HT1080 (cell line): Measurements from ENCODE around the gene KCNAB1. TPM values are rescaled to one million over a fixed set of nuclear protein-coding genes. Genes with fewer than 3 reads are reported as not detected.

Experiments used
- DNase-seq: peaks from one replicate; pipeline ENCODE4 v3.0.0-alpha.2; 2015; ENCODE audit warnings: low read depth
- total RNA-seq: library from RNA; depleted of rRNA; stranded (reverse); fragments of >200 nt; shearing (Covaris generic); gene quantifications from 2 replicates; pipeline ENCODE4 v1.2.3, GENCODE V29; 2014

KCNAB1 gene
- total RNA-seq, 1 experiment from 2014 or later: 1.9 TPM

DNA sequence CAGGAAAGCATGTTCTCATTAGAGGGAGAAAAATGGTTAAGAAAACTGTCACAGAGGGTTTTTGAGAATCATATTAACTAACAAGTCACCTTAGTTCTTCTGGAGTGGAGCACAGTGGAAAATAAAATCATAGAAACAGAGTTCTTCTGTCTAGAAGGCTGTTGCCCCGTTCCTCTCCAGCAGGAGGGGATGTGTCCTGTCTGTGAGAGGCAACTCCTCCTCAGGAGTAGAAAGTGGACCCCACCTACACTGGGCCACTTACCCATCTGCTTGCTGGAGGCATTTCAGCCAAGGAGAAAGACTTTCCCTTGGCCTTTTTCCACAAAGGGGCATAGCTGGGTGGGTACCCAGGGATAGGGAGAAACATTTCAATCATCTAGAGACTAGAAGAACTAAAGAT is 327.9 kb downstream of the KCNAB1 start:
- DNase-seq: peak; percentile 44

DNA sequence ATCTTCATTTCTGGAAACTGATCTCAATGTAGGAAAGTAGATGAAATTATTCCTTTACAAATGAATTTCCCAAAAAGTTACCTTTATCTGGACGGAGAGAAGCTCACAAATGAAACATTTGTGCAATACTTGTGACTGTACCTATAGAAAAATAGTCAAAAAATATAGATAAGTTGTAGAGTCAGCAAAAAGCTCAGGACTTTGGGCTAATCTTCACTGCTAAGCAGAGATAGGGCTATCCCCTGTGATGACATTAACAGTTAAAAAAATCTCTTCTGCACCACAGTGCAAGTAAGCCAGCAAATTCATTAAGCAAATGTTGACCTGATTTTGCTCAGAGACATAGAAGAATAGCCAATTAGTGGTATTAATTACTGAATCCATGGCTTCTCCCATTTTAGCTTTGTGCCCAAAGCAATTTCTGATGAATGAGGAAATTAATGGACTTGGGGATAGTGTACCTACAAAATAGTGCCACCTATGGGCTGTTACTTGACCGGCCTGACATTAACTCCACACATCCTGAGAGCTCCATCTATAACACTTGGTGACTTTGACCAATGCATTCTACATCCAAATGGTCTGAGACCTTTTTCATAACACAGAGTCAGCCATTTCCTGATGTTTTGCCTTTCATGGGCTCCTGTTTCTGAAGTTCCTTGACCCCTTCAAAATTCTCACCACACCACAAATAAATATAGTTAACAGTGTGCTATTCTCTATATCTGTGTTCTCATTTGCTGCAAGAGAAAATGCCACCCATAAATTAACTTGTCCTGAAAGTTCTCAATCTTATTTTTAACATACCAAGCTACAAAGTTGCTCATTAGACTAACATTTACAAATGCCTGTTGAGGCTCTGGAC is 329.6 kb downstream of the KCNAB1 start:
- DNase-seq: peak; percentile 61

DNA sequence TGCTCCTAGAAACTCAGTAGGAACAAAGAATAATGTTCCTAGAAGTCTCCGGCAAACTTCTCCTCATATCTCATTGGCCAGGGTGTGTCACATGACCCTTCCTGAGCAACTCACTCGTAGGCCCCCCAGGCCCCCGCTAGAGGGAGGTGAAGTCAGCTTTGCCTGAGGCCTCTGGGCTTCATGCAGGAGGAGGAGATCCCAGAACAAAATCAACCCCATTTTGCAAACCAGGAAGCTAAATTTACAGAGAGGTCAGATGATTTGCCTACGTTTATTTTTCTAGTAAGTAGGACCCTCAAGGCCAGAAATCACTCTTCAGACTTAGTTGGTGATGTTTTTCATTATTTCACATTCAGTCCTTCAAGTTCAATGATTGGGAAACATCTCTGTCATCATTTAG is 335.5 kb downstream of the KCNAB1 start:
- peak; percentile 44 for DNase-seq

- peak; percentile 79 for DNase-seq
Measured at GRCh38 chr3:156456771-156457224, 336.4 kb downstream of the KCNAB1 start.

- no peak for DNase-seq
Measured at GRCh38 chr3:156459434-156459833, 339.1 kb downstream of the KCNAB1 start.

DNA sequence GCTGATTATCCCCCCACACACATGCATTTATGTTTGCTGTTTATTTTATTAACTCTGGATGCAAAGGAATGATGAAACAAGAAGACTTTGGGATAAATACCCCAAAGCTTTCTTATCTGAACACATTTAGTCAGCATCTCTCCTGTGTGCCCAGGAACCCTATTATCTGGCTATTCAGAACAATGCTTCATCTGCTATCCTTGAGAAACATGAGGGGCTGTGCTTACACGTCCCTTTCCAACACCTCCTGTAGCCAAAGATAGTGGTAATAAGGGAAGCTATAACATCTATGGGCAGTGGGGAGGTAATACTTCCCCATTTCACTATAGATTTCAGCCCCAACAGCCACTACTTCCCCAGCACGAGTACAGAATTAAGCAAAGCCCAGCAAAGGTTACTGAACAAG is 339.8 kb downstream of the KCNAB1 start:
- DNase-seq: no peak

DNA sequence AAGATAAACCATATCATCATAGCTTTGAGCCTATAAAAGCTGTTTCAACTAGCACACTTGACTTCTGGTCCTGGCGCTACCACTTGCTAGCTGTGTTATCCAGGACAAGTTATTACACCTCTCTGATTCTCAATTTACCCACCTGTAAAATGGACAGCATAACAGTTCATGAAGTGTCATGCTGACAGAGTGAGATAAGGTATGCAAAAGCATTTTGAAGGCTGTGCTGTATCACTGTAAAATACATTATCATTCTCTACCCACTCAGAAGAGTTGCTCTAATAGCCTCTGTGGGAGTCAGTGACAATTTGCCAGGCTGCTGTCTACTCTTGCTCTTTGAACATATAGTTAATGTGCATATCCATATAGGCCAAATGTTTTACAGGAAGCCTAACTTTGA is 341.5 kb downstream of the KCNAB1 start:
- no peak for DNase-seq

- no peak for DNase-seq
Measured at GRCh38 chr3:156463123-156463522, 342.7 kb downstream of the KCNAB1 start.

GRCh38 chr3:156465194-156465593 is 344.8 kb downstream of the KCNAB1 start:
- no peak for DNase-seq

DNA sequence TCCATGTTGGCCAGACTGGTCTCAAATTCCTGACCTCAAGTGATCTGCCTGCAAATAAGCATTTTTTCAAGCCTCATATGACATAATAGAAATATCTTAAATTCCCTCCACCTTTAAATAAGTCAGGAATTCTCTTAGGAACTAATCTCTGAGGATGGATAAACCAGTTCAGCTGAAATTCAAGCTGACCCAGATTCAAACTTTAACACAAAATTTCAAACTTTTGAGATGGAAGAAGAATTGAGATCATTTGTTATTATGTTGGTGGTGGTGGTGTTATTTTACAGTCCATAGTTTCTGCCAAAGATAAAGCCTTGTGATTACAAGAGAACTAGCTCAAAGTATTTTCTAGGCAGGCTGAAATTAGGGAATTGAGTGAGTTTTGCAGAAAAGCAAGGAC is 349.1 kb downstream of the KCNAB1 start:
- DNase-seq: no peak

DNA sequence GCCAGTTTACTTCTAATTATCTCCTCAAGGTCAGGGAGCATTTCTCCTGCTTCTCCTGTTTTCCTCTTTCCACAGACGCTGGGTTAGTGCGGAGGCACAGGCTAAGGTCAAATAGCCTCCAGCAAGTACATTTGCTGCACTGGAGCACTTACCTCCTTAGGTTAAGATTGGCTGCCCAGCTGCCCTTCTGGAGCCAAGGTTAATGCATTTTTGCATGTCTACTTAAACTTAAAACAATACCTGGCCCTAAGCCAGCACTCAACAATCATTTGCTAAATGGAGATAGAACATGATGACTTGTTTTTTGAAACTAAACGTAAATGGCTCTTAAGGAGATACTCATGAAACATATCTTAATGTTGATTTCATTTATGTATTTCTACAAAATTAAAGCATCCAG is 351.1 kb downstream of the KCNAB1 start:
- no peak for DNase-seq

DNA sequence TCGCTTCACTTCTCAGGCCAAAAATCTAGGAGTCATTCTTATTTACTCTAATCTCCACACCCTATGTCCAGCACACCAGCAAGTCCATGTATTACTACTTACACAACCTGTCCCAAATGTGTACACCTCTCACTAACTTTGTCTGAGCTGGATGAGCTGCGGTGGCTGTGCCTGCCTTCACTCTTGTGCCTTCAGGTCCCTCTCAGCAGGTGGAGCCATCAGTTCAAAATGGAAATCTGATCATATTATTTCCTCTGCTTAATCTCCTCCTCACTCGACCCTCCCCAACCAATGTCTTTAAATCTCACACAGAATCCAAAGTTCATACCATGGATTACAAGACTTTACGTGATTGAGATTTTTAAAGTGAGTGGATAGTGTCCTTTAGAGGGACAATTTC is 351.8 kb downstream of the KCNAB1 start:
- DNase-seq: no peak

GRCh38 chr3:156472684-156473083 is 352.3 kb downstream of the KCNAB1 start:
- DNase-seq: no peak

DNA sequence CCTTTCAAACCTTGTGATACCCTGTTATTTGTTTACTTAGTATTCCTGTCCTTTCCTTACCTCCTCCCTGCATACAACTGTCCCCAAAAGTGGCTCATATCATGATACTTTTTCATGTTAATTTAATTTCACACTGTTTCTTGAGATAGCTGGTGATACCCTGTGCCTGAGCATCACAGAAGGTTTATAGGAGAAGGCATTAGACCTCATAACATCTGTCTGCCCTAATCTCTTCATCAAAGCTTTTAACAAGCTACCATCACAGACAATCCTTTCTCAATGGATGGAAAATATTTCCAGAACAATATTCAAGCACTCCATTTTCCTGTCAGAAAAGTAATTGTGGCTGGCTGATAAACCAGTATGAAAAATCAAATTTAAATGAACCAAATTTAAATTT is 353.0 kb downstream of the KCNAB1 start:
- DNase-seq: no peak

- DNase-seq: no peak
Measured at GRCh38 chr3:156474560-156475389, 354.4 kb downstream of the KCNAB1 start.

DNA sequence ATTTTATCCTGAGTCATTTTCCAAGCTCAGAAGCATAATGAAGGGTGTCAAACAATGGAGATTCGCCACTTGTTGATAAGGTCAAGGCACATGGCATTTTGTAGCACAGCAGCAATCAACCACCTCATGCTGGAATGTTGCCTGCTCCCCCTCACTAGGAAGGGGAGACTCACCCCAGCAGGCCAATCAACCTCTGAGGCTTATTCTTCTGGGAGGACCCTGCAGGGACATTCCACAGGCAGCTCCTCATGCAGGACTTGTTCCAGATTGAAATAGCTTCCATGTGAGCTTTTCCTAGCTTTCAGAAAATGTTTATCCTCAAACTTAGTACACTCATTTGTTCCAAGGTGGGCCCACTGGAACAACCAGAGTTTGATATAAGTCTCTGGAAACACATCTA is 356.9 kb downstream of the KCNAB1 start:
- no peak for DNase-seq

DNA sequence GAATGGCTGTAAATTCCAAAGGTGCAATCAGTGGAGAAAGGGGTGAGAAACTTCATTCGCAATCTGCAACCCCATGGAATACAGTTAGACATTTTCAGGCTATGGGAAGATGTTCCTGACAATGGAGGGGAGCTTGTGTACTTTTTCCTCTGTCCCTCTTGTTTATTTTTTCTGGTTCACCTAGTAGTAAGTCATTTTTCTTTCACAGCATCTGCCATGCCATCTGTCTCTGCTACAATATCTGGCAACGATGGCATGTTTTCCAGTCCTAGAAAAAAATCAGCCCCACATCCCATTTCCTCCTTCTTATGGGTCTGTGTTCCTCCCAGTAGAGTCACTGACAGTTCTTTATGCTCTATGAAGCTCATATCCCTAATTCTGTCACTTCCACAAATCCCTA is 358.5 kb downstream of the KCNAB1 start:
- DNase-seq: no peak

GRCh38 chr3:156479604-156480003 is 359.2 kb downstream of the KCNAB1 start:
- no peak for DNase-seq

DNA sequence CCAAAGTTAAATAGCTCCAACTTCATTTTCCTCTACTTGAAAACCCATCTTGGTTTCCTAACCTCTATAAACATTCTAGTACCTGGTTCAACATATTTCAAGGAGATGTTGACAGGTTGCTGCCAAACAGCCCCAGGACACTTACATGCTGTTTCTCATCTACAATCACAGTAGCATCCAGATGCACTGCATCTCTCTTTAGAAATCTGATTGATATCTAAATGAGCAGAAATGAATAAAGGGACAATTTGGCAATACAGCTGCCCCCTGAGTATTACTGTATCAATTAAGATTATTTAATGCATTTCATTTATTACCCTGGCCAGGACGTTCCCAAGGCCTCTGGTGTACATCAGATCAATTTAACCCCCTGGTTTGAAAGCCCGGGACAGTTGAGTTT is 360.6 kb downstream of the KCNAB1 start:
- DNase-seq: no peak

DNA sequence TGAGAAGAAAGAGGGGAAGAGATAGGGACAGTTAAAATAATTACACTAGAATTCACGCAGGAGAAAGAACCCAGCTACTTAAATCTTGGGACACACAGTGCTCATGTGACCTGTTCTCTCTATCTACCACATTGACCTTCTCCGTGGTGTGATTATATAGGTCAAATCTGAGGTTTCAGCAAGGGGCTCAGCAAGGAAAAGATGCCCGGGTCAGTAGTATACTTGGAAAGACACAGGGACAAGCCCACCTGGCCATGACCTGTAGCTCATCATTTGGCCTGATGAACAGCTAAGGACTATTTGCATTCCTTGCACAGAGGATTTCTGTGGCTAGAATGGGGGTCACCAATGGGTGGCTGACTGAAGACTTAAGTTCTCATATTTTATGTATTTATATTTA is 362.6 kb downstream of the KCNAB1 start:
- no peak for DNase-seq

DNA sequence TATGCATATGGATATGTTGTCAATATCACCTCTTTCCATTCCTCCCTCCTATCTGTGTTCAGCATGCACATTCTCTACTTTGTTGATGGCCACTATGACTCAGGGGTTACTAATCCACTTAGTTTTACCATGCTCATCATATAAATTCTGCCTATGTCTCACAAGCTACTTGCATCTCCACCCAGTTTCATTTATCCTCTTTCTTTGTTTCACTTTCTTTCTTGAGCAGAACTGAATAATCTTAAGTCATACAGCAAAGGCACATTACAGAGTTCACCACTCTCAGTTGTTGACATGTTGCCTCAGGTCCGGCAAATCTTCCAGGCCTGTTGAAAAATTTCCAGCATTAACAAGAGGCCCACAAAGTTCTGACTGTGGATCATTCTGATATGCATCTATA is 363.0 kb downstream of the KCNAB1 start:
- peak; percentile 95 for DNase-seq
